HG03442 (cell line): ENCODE data around the gene YWHAB.
"Not testable (repeated sequence)": the region's sequence is repeated elsewhere in the genome, so short reads cannot be mapped to it uniquely, and the experiment has no call there.

ENCODE experiments used
- ATAC-seq: cut with Tn5 transposase; IDR thresholded peaks from one replicate; pipeline ENCODE4 v1.9.1; 2021; ENCODE audit warnings: mild to moderate bottlenecking, moderate library complexity; ENCODE audit not compliant: unreplicated experiment

The YWHAB gene

GRCh38 chr20:44866703-44867335 is 18.7 kb upstream of the YWHAB start:
- ATAC-seq = no peak

DNA sequence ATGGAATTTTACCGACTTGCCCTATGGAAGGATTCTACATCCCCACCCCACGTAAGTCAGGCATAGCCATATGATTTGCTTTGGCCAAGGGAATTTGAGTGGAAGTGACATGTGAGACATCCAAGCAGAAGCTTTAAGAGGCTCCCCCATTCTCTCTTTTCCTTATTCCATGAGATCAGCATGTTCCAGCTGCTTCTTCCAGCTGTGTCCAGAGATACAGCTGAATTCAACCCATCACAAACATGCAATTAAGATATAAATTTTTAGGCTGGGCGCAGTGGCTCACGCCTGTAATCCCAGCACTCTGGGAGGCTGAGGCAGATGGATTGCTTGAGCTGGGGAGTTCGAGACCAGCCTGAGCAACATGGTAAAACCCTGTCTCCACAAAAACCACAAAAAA is 16.0 kb upstream of the YWHAB start:
- no peak for ATAC-seq

- not testable (repeated sequence) for ATAC-seq
Measured at GRCh38 chr20:44882360-44882759, 3.1 kb upstream of the YWHAB start.

DNA sequence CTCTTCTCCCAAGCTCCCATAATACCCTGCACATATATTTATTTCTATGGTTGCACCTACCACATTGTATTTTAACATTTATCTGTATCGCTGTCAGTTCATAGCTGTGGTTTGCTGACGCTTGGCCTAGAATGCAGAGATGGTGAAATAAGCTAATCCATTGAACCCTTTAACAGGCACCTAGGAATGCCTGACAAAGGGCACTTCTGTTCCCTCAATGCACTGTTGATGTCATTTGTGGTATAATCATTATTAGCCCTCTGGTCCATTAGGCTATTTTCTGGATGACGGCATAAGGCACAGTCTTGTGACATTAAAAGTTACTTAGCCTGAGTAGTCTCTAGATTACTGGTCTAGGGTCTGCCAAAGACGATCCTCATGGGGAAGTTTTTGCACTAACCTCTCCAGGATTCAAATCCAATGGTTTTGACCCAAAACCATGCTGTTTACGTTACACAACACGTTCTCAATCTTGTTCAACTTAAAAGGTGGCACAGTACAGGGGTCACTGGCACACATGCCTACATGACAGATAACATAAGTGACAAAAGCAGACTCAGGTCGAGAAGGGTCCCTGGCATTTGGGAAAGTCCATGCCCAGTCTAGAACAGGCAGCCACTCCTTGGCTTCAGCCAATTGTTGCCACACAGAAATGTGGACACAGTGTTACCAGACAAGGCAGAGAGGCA is 2.1 kb upstream of the YWHAB start:
- no peak for ATAC-seq

DNA sequence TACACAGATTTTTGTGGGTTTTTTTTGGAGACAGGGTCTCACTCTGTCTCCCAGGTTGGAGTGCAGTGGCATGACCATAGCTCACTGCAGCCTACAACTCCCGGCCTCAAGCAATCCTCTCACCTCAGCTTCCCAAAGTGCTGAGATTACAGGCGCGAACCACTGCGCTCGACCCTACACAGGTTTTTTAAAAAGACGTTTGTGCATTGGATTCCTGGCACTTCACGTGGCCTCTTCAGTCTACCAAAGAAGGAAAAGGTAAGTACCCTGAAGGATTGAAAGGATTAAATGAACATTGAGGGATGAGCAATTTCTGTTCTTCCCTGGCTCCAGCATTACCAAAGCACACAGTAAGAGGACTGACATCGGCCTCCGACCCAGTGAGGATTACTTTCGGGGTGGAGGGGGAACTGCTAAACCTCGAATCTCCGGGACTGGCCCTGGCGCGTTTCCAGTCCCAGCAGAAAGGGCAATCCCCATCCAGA is 556 bp upstream of the YWHAB start:
- no peak for ATAC-seq

- no peak for ATAC-seq
Measured at GRCh38 chr20:44886266-44886651, 754 bp downstream of the YWHAB start.

- ATAC-seq = no peak
Measured at GRCh38 chr20:44886828-44887227, 1.3 kb downstream of the YWHAB start.

DNA sequence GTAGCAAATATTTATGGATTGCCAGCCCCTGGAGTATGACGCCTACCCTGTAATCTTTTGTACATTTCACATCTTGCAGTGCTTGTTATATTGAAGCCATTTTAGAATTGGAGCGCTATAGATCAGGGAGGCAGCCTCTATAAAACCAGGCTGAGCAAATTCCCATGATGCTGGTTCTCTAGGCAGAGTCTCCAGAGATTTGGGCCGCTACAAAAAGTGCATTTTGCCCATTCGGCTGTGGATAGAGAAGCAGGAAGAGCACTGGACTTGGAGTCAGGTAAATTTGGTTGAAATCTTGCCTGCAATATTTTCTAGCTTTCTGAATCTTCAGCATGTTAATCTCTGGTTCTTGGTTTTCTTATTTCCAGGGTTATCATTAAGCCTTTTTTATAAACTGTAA is 2.0 kb downstream of the YWHAB start:
- no peak for ATAC-seq

GRCh38 chr20:44888226-44889103 is 3.0 kb downstream of the YWHAB start:
- ATAC-seq = no peak

- ATAC-seq = no peak
Measured at GRCh38 chr20:44891826-44892225, 6.3 kb downstream of the YWHAB start.

DNA sequence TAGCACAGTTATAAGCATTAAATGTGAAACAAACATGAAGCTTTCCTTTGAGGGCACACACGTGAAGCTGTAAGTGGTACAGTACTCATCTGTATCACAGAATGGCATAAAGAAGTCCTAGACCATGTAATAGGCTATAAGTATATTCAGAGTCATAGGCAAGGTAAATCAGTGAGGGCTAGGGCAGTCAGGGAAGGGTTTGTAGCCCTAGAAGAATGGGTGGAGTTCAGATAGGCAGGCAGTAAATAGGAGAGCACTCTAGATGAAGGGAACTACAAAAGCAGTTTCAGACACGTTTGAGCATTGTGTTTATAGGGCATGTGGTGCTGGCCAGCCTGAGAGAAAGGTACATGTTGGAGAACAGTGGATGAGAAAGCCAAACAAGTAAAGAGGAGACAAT is 9.5 kb downstream of the YWHAB start:
- ATAC-seq = no peak

- ATAC-seq = no peak
Measured at GRCh38 chr20:44896583-44896982, 11.1 kb downstream of the YWHAB start.

DNA sequence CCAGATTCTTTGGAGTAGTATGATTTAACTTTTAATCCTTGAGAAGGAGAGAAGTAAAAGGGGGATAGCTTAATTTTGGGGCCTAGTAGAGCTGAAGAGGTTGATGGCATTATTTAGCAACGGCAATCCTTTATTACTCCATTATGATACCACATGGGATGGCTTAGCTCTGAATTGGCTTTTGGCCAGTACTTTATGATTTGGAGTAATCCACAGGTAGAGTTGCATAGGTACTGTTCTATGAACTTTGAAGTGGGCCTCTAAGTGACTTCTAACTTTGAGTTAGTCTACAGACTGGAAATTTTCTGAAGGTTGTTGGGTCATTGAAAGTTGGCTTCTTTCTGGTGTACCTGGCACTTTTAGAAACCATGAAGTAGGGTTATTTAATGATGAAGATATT is 11.6 kb downstream of the YWHAB start:
- no peak for ATAC-seq

DNA sequence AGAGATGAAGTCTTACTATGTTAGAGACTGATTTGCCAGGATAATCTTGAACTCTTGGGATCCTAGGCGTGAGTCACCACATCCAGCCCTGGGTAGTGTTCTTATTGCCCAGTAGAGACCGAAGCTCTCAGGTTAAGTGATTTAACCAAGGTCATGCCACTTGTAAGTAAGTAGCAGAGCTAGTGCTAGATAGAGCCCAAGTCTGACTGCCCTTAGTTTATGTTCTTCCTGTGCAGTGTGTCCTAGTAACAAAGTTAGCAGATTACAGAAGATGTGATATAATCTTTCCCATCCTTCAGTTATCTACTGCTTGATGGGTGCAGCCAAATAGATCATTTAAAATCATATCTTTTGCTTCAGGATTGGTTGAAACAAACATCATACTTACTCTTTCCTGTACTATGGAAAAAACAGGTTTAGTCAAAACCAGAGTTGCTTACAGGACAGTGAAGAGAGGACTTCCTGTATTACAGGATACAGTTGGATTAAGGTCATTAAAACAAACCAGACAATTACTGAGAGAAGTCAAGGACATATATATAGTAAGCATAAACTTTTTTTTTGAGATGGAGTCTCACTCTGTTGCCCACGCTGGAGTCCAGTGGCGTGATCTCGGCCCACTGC is 14.8 kb downstream of the YWHAB start:
- no peak for ATAC-seq

DNA sequence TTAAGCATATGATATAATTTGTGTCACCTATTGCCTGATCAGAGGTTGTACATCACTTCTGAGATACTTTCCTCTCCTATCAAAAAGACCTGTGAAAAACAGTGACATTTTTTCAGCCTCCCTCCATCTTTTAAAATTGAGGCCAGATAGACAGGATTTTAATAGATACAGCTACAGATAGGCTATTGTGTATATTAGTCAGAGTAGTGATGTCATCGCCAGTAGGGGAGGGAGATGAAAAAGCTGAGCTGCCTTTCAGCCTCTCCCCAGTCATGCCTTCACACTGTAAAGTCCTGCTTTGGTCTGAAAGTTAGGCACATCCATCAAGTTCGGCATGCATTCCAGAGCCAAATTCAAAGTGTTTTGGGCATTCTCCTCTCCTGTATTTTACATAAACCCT is 16.5 kb downstream of the YWHAB start:
- no peak for ATAC-seq

DNA sequence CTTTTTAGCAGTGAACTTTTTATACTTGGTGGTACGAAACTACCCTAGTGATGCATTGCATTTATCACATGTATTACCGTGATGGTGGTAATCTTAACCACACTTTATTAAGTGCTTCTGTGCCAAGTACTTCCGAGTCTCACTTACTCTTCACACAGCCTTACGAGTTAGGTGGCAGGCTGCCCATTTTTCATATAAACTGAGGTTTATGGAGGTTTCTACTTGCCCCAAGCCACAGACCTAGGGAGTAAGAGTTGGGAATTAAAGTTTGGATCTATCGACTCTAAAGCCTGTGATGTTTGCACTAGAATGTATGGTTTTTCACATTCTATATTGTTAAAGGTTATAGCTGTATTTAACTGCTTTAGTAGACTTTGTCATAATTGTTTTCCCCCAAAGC is 18.9 kb downstream of the YWHAB start:
- ATAC-seq = no peak

- ATAC-seq = peak; percentile 6
Measured at GRCh38 chr20:44908987-44909871, 23.7 kb downstream of the YWHAB start.

GRCh38 chr20:44909872-44910689 is 24.6 kb downstream of the YWHAB start, which contains the start of gene PABPC1L:
Gene PABPC1L (plus strand): TSS chr20:44910060. CDS start chr20:44910144, 84 bp downstream.
- peak; percentile 66 for ATAC-seq

- no peak for ATAC-seq
Measured at GRCh38 chr20:44910690-44911262, 25.3 kb downstream of the YWHAB start.
